ENCODE results near the gene ZP4. TPM values are rescaled to one million over a fixed set of nuclear protein-coding genes. Genes with fewer than 3 reads are reported as not detected.

ZP4 gene
- total and polyA plus RNA-seq, 2 of the 13 experiments (the other 11 are each of a cell fraction or from before 2014, with no cell fraction given) = not detected

- no peak overlapping the region for H3K27ac ChIP-seq (ENCODE audit: extremely low read length, insufficient read depth, low read length)
- H3K4me2 ChIP-seq (ENCODE audit: low read depth, low read length) = no peak overlapping the region
- CTCF ChIA-PET (ENCODE audit: low intra/inter-chr PET ratio, low total read pairs) = no interaction called here
- in situ Hi-C loops (cut with HindIII; ENCODE audit: extremely low pct_ligation_motif_present, low pct_unique_long_range_greater_than_20kb) (no loop called here), intact Hi-C loops (cut with micrococcal nuclease; ENCODE audit: unreplicated experiment) (no loop called here)
- no peaks in the 10 kb centered on the region for H3K36me3 ChIP-seq (replicated peaks in 1 of 2; ENCODE audit: control insufficient read depth in 1 of 2, insufficient read depth in 2 of 2, low read length in 2 of 2)
- no peak for ATAC-seq
- H3K4me3 ChIP-seq (replicated peaks in 1 of 3; ENCODE audit: insufficient read depth in 1 of 3, low read depth in 2 of 3, low read length in 3 of 3) = no peak overlapping the region
- FAIRE-seq = no peak
- POLR2A ChIA-PET = no interaction called here
- no TSS peak for BruUV-seq (replicated peaks)
- H3K4me1 ChIP-seq (ENCODE audit: insufficient read depth, low read length) = no peaks in the 10 kb centered on the region
- WGBS (ENCODE audit: low lambda C conversion rate) = 14% methylated on average over 2 of the region's 2 CpGs
- TF ChIP-seq IRX3 (CRISPR knock-in tag; IDR thresholded peaks at IDR 0.05; ENCODE audit: borderline replicate concordance, low read depth) (no peak), SSRP1 (CRISPR knock-in tag; IDR thresholded peaks at IDR 0.05) (no peak), POGK (CRISPR knock-in tag; conservative IDR thresholded peaks at IDR 0.05) (no peak), ZEB1 (IDR thresholded peaks at IDR 0.05; ENCODE audit: insufficient replicate concordance, low read depth) (no peak), REPIN1 (CRISPR knock-in tag; IDR thresholded peaks at IDR 0.05; ENCODE audit: borderline replicate concordance, low read depth) (no peak)
- TF ChIP-seq, protein P1, sequence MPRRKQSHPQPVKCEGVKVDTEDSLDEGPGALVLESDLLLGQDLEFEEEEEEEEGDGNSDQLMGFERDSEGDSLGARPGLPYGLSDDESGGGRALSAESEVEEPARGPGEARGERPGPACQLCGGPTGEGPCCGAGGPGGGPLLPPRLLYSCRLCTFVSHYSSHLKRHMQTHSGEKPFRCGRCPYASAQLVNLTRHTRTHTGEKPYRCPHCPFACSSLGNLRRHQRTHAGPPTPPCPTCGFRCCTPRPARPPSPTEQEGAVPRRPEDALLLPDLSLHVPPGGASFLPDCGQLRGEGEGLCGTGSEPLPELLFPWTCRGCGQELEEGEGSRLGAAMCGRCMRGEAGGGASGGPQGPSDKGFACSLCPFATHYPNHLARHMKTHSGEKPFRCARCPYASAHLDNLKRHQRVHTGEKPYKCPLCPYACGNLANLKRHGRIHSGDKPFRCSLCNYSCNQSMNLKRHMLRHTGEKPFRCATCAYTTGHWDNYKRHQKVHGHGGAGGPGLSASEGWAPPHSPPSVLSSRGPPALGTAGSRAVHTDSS (CRISPR knock-in tag; conservative IDR thresholded peaks at IDR 0.05) = no peak
- H3K79me2 ChIP-seq (ENCODE audit: insufficient read depth, low read length) = no peaks in the 10 kb centered on the region
- H3K9me3 ChIP-seq (ENCODE audit: low read length) = peaks cover 70% of the 10 kb centered on the region
- no peak overlapping the region for H2AFZ ChIP-seq (ENCODE audit: low read length)
- DNase-seq (ENCODE audit: low spot score) = no peak
- H4K20me1 ChIP-seq (ENCODE audit: insufficient read depth, low read length) = no peaks in the 10 kb centered on the region
- H3K9ac ChIP-seq (ENCODE audit: insufficient read depth, low read depth, low read length) = no peak overlapping the region
- no peaks in the 10 kb centered on the region for H3K27me3 ChIP-seq (ENCODE audit: control insufficient read depth in 1 of 2, insufficient read depth in 2 of 2, low read length in 2 of 2)
Measured at GRCh38 chr1:237910834-237911233, 20.1 kb upstream of the ZP4 start.

Measured in HepG2 (cell line).